Renal pelvis (tissue), 4 donors: Measurements from ENCODE around the gene HDGFL2. TPM values are rescaled to one million over a fixed set of nuclear protein-coding genes. Genes with fewer than 3 reads are reported as not detected.

Experiments
- DNase-seq: peaks from one replicate; pipeline ENCODE4 v3.0.0-alpha.2; 2013
- polyA plus RNA-seq, 3 donors: library from polyadenylated mRNA; unstranded; fragments of 120-200 nt; gene quantifications; one replicate each; pipeline ENCODE4 v1.2.1, GENCODE V29; 2013; ENCODE audit not compliant: insufficient read length in 3 of 3

HDGFL2 gene
- polyA plus RNA-seq, 3 donors = 89.2 to 106 (median 90.7) TPM

GRCh38 chr19:4548238-4548584 lies 76.1 kb downstream of the HDGFL2 start:
- DNase-seq = no peak

GRCh38 chr19:4550018-4550417 lies 77.9 kb downstream of the HDGFL2 start:
- DNase-seq = no peak

GRCh38 chr19:4550479-4551050 lies 78.5 kb downstream of the HDGFL2 start:
- DNase-seq = no peak

Other genes with a start within 250 kb of the HDGFL2 start
- gene EBI3, start 242.8 kb upstream of the HDGFL2 start, polyA plus RNA-seq = under 1 TPM; 0.76 to 0.84 (median 0.82) TPM
- 10 to 100 TPM; 24.0 to 28.1 (median 24.9) TPM for gene YJU2, start 225.2 kb upstream of the HDGFL2 start, polyA plus RNA-seq
- 1 to 10 TPM; 1.3 to 2.8 (median 2.1) TPM for gene SHD, start 193.0 kb upstream of the HDGFL2 start, polyA plus RNA-seq
- under 1 TPM; 0.30 to 0.69 (median 0.41) TPM for gene TMIGD2, start 169.9 kb upstream of the HDGFL2 start, polyA plus RNA-seq
- gene FSD1, start 167.7 kb upstream of the HDGFL2 start, polyA plus RNA-seq = 1 to 10 TPM; 6.7 to 9.0 (median 8.4) TPM
- gene STAP2, start 133.5 kb upstream of the HDGFL2 start, polyA plus RNA-seq = 10 to 100 TPM; 24.4 to 33.7 (median 31.4) TPM
- 10 to 100 TPM; 29.3 to 33.8 (median 31.8) TPM for gene MPND, start 128.7 kb upstream of the HDGFL2 start, polyA plus RNA-seq
- 10 to 100 TPM; 63.5 to 82.4 (median 78.2) TPM for gene SH3GL1, start 71.8 kb upstream of the HDGFL2 start, polyA plus RNA-seq
- 10 to 100 TPM; 23.6 to 26.1 (median 24.3) TPM for gene CHAF1A, start 69.7 kb upstream of the HDGFL2 start, polyA plus RNA-seq
- 100 to 1,000 TPM; 108 to 137 (median 111) TPM for gene UBXN6, start 14.5 kb upstream of the HDGFL2 start, polyA plus RNA-seq
- 1 to 10 TPM; 1.1 to 1.5 (median 1.4) TPM for gene PLIN4, start 46.2 kb downstream of the HDGFL2 start, polyA plus RNA-seq
- 1 to 10 TPM; 3.3 to 8.0 (median 7.7) TPM for gene PLIN5, start 62.9 kb downstream of the HDGFL2 start, polyA plus RNA-seq
- gene LRG1, start 67.7 kb downstream of the HDGFL2 start, polyA plus RNA-seq = 1 to 10 TPM in 1 of 3 donors, under 1 TPM in 2; 0.69 to 1.1 (median 0.83) TPM
- gene SEMA6B, start 87.4 kb downstream of the HDGFL2 start, polyA plus RNA-seq = 1 to 10 TPM; 2.5 to 3.9 (median 3.1) TPM
- 10 to 100 TPM; 13.3 to 15.1 (median 13.5) TPM for gene TNFAIP8L1, start 167.2 kb downstream of the HDGFL2 start, polyA plus RNA-seq
- gene MYDGF, start 198.0 kb downstream of the HDGFL2 start, polyA plus RNA-seq = 10 to 100 TPM; 76.1 to 93.4 (median 83.7) TPM